Activated naive CD4-positive, alpha-beta T cell treated with anti-CD3 and anti-CD28 coated beads, Interleukin-2, amount 50 U/mL, for 24 hours (primary cell): ENCODE measurements around the gene CDX1.
A peak's percentile ranks its signal among the peaks of the same experiment; 100 is the strongest.

Source experiments
- H3K27ac Mint-ChIP-seq: one replicate; pipeline ENCODE4 v1.8.0; 2021; ENCODE audit warnings: mild to moderate bottlenecking, mixed read lengths
- H3K27me3 Mint-ChIP-seq: one replicate; pipeline ENCODE4 v1.8.0; 2021; ENCODE audit warnings: mixed read lengths
- H3K36me3 Mint-ChIP-seq: one replicate; pipeline ENCODE4 v1.8.0; 2021; ENCODE audit warnings: mixed read lengths
- H3K4me1 Mint-ChIP-seq: one replicate; pipeline ENCODE4 v1.8.0; 2021; ENCODE audit warnings: mixed read lengths
- H3K4me3 Mint-ChIP-seq: one replicate; pipeline ENCODE4 v1.8.0; 2021; ENCODE audit warnings: mild to moderate bottlenecking, mixed read lengths
- H3K9me3 Mint-ChIP-seq: one replicate; pipeline ENCODE4 v1.8.0; 2021; ENCODE audit warnings: mixed read lengths

Gene CDX1

GRCh38 chr5:150166650-150167511, at the start of gene CDX1:
Gene CDX1, plus strand, starts transcription at chr5:150166778. Its CDS starts 99 bp downstream, at chr5:150166877.
- Mint-ChIP-seq H3K4me3 (no peak within 1 kb of the TSS), H3K27ac (peak within 1 kb of the TSS; percentile 5), H3K9me3 (no peaks in the 10 kb centered on the region), H3K4me1 (no peaks in the 10 kb centered on the region), H3K36me3 (no peaks in the 10 kb centered on the region), H3K27me3 (peaks cover 26% of the 10 kb centered on the region)

GRCh38 chr5:150117945-150118560, 48.5 kb upstream of the CDX1 start:
- no peak overlapping the region for H3K4me3 Mint-ChIP-seq
- H3K27ac Mint-ChIP-seq = no peak overlapping the region
- no peaks in the 10 kb centered on the region for H3K4me1 Mint-ChIP-seq
- H3K27me3 Mint-ChIP-seq = no peaks in the 10 kb centered on the region
- H3K9me3 Mint-ChIP-seq = no peaks in the 10 kb centered on the region
- H3K36me3 Mint-ChIP-seq = no peaks in the 10 kb centered on the region

GRCh38 chr5:150118561-150119229, 47.9 kb upstream of the CDX1 start:
- Mint-ChIP-seq H3K4me1 (no peaks in the 10 kb centered on the region), H3K4me3 (no peak overlapping the region), H3K36me3 (no peaks in the 10 kb centered on the region), H3K27me3 (no peaks in the 10 kb centered on the region), H3K27ac (no peak overlapping the region), H3K9me3 (no peaks in the 10 kb centered on the region)

- H3K9me3 Mint-ChIP-seq = no peaks in the 10 kb centered on the region
- H3K36me3 Mint-ChIP-seq = no peaks in the 10 kb centered on the region
- H3K27me3 Mint-ChIP-seq = no peaks in the 10 kb centered on the region
- no peaks in the 10 kb centered on the region for H3K4me1 Mint-ChIP-seq
- H3K4me3 Mint-ChIP-seq = no peak overlapping the region
- no peak overlapping the region for H3K27ac Mint-ChIP-seq
Measured at GRCh38 chr5:150119421-150120061, 47.0 kb upstream of the CDX1 start.

- no peaks in the 10 kb centered on the region for H3K9me3 Mint-ChIP-seq
- H3K4me3 Mint-ChIP-seq = no peak overlapping the region
- no peaks in the 10 kb centered on the region for H3K4me1 Mint-ChIP-seq
- H3K27me3 Mint-ChIP-seq = no peaks in the 10 kb centered on the region
- no peaks in the 10 kb centered on the region for H3K36me3 Mint-ChIP-seq
- no peak overlapping the region for H3K27ac Mint-ChIP-seq
Measured at GRCh38 chr5:150120062-150120441, 46.5 kb upstream of the CDX1 start.

- Mint-ChIP-seq H3K4me1 (no peaks in the 10 kb centered on the region), H3K4me3 (no peak overlapping the region), H3K27ac (no peak overlapping the region), H3K27me3 (no peaks in the 10 kb centered on the region), H3K36me3 (no peaks in the 10 kb centered on the region), H3K9me3 (no peaks in the 10 kb centered on the region)
Measured at GRCh38 chr5:150120617-150121447, 45.7 kb upstream of the CDX1 start.

GRCh38 chr5:150121448-150122157, 45.0 kb upstream of the CDX1 start:
- no peaks in the 10 kb centered on the region for H3K36me3 Mint-ChIP-seq
- H3K27me3 Mint-ChIP-seq = no peaks in the 10 kb centered on the region
- no peaks in the 10 kb centered on the region for H3K9me3 Mint-ChIP-seq
- H3K27ac Mint-ChIP-seq = no peak overlapping the region
- no peaks in the 10 kb centered on the region for H3K4me1 Mint-ChIP-seq
- no peak overlapping the region for H3K4me3 Mint-ChIP-seq

GRCh38 chr5:150122158-150122510, 44.4 kb upstream of the CDX1 start:
- H3K9me3 Mint-ChIP-seq = no peaks in the 10 kb centered on the region
- no peaks in the 10 kb centered on the region for H3K36me3 Mint-ChIP-seq
- no peaks in the 10 kb centered on the region for H3K4me1 Mint-ChIP-seq
- no peak overlapping the region for H3K4me3 Mint-ChIP-seq
- H3K27me3 Mint-ChIP-seq = no peaks in the 10 kb centered on the region
- no peak overlapping the region for H3K27ac Mint-ChIP-seq

- H3K4me1 Mint-ChIP-seq = no peaks in the 10 kb centered on the region
- H3K36me3 Mint-ChIP-seq = no peaks in the 10 kb centered on the region
- H3K27me3 Mint-ChIP-seq = no peaks in the 10 kb centered on the region
- no peak overlapping the region for H3K4me3 Mint-ChIP-seq
- H3K27ac Mint-ChIP-seq = no peak overlapping the region
- no peaks in the 10 kb centered on the region for H3K9me3 Mint-ChIP-seq
Measured at GRCh38 chr5:150122536-150123481, 43.8 kb upstream of the CDX1 start.

- no peaks in the 10 kb centered on the region for H3K36me3 Mint-ChIP-seq
- H3K27ac Mint-ChIP-seq = no peak overlapping the region
- no peaks in the 10 kb centered on the region for H3K27me3 Mint-ChIP-seq
- H3K4me3 Mint-ChIP-seq = no peak overlapping the region
- no peaks in the 10 kb centered on the region for H3K4me1 Mint-ChIP-seq
- H3K9me3 Mint-ChIP-seq = no peaks in the 10 kb centered on the region
Measured at GRCh38 chr5:150123542-150123941, 43.0 kb upstream of the CDX1 start.

- Mint-ChIP-seq H3K36me3 (no peaks in the 10 kb centered on the region), H3K4me1 (no peaks in the 10 kb centered on the region), H3K9me3 (no peaks in the 10 kb centered on the region), H3K27me3 (no peaks in the 10 kb centered on the region), H3K4me3 (no peak overlapping the region), H3K27ac (no peak overlapping the region)
Measured at GRCh38 chr5:150124111-150124557, 42.4 kb upstream of the CDX1 start.

GRCh38 chr5:150124596-150124995, 42.0 kb upstream of the CDX1 start:
- H3K27me3 Mint-ChIP-seq = no peaks in the 10 kb centered on the region
- no peak overlapping the region for H3K4me3 Mint-ChIP-seq
- H3K9me3 Mint-ChIP-seq = no peaks in the 10 kb centered on the region
- no peak overlapping the region for H3K27ac Mint-ChIP-seq
- H3K36me3 Mint-ChIP-seq = no peaks in the 10 kb centered on the region
- H3K4me1 Mint-ChIP-seq = no peaks in the 10 kb centered on the region

- no peaks in the 10 kb centered on the region for H3K27me3 Mint-ChIP-seq
- H3K4me3 Mint-ChIP-seq = no peak overlapping the region
- H3K4me1 Mint-ChIP-seq = no peaks in the 10 kb centered on the region
- H3K27ac Mint-ChIP-seq = no peak overlapping the region
- no peaks in the 10 kb centered on the region for H3K36me3 Mint-ChIP-seq
- no peaks in the 10 kb centered on the region for H3K9me3 Mint-ChIP-seq
Measured at GRCh38 chr5:150125334-150125733, 41.2 kb upstream of the CDX1 start.
